Cardiac muscle cell (in vitro differentiated cells and primary cell): ENCODE measurements around the gene LRRC34. TPM values are rescaled to one million over a fixed set of nuclear protein-coding genes. Genes with fewer than 3 reads are reported as not detected.

ENCODE experiments used
- DNase-seq, 2 donors: peaks; one replicate each; pipeline versions ENCODE4 v3.0.0 to v3.0.0-alpha.2; 2010 to 2017; ENCODE audit warnings: low read depth in 1 of 2, low spot score in 1 of 2
- H3K27ac ChIP-seq: fragments of 200-600 bp; sonication (generic); 2 replicates; pipeline ENCODE4 v1.5.1; 2016
- H3K27me3 ChIP-seq: fragments of 200-600 bp; sonication (generic); 2 replicates; pipeline ENCODE4 v1.6.0; 2016; ENCODE audit warnings: control low read depth
- H3K36me3 ChIP-seq: fragments of 200-600 bp; sonication (generic); 2 replicates; pipeline ENCODE4 v1.5.1; 2016; ENCODE audit warnings: control low read depth
- H3K4me1 ChIP-seq: fragments of 200-600 bp; sonication (generic); 2 replicates; pipeline ENCODE4 v1.8.1; 2017; ENCODE audit warnings: low read depth, mild to moderate bottlenecking, mixed run types
- H3K4me3 ChIP-seq: fragments of 200-600 bp; sonication (generic); 2 replicates; pipeline ENCODE4 v1.5.1; 2016; ENCODE audit warnings: mild to moderate bottlenecking
- H3K9me3 ChIP-seq: fragments of 200-600 bp; sonication (generic); 2 replicates; pipeline ENCODE4 v1.5.1; 2017; ENCODE audit warnings: low read depth, mild to moderate bottlenecking, control low read depth
- polyA plus RNA-seq: library from polyadenylated mRNA; unstranded; fragments of >200 nt; fragmentation: Nextera tagmentation; extraction: Ambion mirVana; gene quantifications from 2 replicates; pipeline ENCODE4 v1.2.1, GENCODE V29; 2016
- total RNA-seq: library from RNA; depleted of rRNA; stranded (reverse); fragments of >200 nt; gene quantifications from 2 replicates; pipeline ENCODE4 v1.2.3, GENCODE V29; 2016
- TF ChIP-seq, protein P1 (sequence below): IDR thresholded peaks from 2 replicates; pipeline ENCODE4 v1.5.1; 2012; ENCODE audit warnings: low read depth, mild to moderate bottlenecking, low read length

The LRRC34 gene
- total and polyA plus RNA-seq, 2 experiments from 2014 or later: 5.2 to 6.8 TPM

DNA sequence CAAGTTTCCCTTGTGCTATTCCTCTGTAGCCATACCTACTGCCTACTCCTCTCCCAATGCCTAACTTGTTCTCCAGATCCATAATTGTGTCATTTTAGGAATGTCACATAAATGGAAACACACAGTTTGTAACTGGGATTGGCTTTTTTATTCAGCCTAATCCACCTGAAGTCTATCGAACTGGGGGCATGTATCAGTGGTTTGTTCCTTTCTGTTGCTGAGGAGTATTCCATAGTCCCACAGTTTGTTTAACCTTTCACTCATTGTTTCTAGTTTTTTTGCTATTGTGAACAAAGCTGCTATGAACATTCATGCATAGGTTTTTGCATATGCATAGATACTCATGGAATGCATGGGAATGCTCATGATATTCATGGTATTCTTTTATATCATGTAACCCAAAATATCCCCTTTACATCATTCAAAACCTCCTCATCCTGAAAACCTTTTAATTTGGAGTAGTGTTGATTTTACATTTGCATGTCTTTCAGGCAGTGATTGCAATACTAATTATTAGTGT, 25.9 kb upstream of the LRRC34 start:
- Histone ChIP-seq H3K4me3 (no peak overlapping the region), H3K27ac (no peak overlapping the region), H3K9me3 (no peaks in the 10 kb centered on the region), H3K27me3 (no peaks in the 10 kb centered on the region), H3K36me3 (no peaks in the 10 kb centered on the region), H3K4me1 (no peaks in the 10 kb centered on the region)
- DNase-seq: no peak
- TF ChIP-seq, protein P1, sequence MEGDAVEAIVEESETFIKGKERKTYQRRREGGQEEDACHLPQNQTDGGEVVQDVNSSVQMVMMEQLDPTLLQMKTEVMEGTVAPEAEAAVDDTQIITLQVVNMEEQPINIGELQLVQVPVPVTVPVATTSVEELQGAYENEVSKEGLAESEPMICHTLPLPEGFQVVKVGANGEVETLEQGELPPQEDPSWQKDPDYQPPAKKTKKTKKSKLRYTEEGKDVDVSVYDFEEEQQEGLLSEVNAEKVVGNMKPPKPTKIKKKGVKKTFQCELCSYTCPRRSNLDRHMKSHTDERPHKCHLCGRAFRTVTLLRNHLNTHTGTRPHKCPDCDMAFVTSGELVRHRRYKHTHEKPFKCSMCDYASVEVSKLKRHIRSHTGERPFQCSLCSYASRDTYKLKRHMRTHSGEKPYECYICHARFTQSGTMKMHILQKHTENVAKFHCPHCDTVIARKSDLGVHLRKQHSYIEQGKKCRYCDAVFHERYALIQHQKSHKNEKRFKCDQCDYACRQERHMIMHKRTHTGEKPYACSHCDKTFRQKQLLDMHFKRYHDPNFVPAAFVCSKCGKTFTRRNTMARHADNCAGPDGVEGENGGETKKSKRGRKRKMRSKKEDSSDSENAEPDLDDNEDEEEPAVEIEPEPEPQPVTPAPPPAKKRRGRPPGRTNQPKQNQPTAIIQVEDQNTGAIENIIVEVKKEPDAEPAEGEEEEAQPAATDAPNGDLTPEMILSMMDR: no peak

DNA sequence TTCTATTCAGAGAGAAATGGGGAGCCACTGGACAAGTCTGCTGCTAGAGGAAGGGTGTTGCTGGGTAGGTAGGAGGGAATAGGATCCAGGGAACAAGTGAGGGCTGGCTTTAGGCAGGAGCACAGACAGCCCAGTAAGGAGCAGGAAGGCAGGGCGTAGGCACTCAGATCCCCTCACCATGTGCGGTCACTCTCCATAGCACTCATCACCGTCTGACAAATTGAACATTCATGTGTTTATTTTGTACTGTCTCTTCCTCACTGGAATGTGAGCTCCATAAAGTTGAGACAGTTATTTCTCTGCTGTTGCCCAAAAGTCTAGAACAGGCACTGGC, 24.2 kb upstream of the LRRC34 start:
- TF ChIP-seq, protein P1: no peak
- Histone ChIP-seq H3K27me3 (no peaks in the 10 kb centered on the region), H3K27ac (peak overlapping the region; percentile 24), H3K4me1 (no peaks in the 10 kb centered on the region), H3K36me3 (no peaks in the 10 kb centered on the region), H3K9me3 (no peaks in the 10 kb centered on the region), H3K4me3 (no peak overlapping the region)
- DNase-seq: no peak

DNA sequence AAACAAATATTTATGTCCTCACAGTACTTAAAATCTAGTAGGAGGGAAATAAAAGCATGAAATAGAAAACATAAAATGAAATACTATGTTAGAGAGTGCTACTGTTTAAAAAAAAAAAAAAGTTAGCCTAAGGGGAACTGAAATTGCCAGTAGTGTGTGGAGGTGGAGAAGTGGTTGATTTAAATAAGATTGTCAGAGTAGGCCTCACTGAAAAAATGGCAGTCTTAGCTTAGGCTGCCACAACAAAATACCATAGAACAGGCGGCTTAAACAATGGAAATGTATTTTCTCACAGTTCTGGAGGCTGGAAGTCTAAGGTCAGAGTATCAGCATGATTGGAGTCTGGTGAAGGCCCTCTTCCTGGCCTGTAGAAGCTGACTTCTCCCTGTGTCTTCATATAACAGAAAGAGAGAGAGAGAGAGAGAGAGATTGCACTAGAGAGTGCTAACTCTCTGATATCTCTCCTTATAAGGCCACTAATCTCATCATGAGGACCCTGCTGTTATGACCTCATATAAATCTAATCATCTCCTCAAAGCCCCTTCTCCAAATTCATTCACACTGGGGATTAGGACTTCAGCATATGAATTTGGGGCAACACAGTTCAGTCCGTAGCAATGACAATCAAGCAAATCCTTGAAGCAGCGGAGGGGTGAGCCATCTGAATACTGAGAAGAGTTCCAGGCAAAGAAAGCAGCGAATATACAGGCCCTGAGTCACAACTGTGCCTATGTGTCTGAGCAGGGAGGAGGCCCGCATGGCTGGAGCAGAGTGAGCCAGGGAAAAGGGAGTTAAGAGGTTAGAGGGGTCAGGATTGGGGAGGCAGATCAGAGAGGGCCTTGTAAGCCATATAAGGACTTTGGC, 23.6 kb upstream of the LRRC34 start:
- peak overlapping the region; percentile 24 for H3K27ac ChIP-seq
- no peaks in the 10 kb centered on the region for H3K27me3 ChIP-seq
- peak in 1 of 2 donors; percentile 37 for DNase-seq
- no peaks in the 10 kb centered on the region for H3K4me1 ChIP-seq
- no peaks in the 10 kb centered on the region for H3K36me3 ChIP-seq
- H3K4me3 ChIP-seq: no peak overlapping the region
- H3K9me3 ChIP-seq: no peaks in the 10 kb centered on the region
- TF ChIP-seq, protein P1: no peak

DNA sequence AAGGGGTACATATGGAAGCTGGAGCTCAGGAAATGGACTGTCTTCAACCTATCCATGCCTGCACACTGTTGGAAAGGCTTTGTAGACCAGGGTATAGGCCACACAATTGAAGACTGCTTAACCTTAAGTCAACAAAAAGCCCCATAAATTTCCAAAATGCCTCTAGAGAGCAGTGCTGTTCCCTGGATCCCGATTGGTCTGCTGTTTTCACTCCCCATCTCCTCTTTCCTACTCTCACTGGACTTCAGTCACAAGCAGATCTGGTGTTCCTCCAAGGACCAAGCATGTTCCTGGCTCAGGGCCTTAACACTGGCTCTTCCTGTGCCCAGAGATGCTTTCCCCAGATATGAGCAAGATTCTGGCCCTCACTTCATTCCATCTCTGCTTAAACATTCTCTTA, 22.8 kb upstream of the LRRC34 start:
- no peak for DNase-seq
- Histone ChIP-seq H3K4me1 (no peaks in the 10 kb centered on the region), H3K9me3 (no peaks in the 10 kb centered on the region), H3K27me3 (no peaks in the 10 kb centered on the region), H3K27ac (no peak overlapping the region), H3K4me3 (no peak overlapping the region), H3K36me3 (no peaks in the 10 kb centered on the region)
- TF ChIP-seq, protein P1: no peak

DNA sequence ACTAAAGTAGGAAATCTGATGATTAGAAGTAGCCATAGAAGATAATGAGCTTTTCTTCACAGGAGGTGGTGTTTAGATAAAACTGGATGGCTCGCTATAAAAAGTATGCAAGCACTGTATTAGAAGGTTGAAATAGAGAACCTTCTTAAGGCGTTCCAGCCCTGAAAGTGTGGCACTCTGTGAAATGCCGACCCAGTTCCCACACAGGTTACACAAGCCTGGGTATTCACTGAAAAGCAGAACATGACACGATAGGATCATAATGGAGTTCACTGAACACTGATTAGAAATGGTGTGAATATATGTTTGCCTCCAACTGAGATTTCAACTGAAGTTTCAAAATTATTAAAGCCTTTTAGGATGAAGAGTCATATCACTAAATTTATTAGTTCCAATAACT, 15.0 kb upstream of the LRRC34 start:
- no peak overlapping the region for H3K27ac ChIP-seq
- H3K36me3 ChIP-seq: no peaks in the 10 kb centered on the region
- no peaks in the 10 kb centered on the region for H3K27me3 ChIP-seq

More for the DNA sequence above, 15.0 kb upstream of the LRRC34 start:
- Histone ChIP-seq H3K4me3 (no peak overlapping the region), H3K9me3 (no peaks in the 10 kb centered on the region), H3K4me1 (no peaks in the 10 kb centered on the region)
- TF ChIP-seq, protein P1: no peak
- no peak for DNase-seq
